Parathyroid adenoma (tissue), 2 donors: Measurements from ENCODE around the gene ITSN1.

Experiments
- H2AFZ ChIP-seq: fragments of 300-600 bp; sonication (generic); one replicate; pipeline ENCODE4 v1.7.0; 2017; ENCODE audit warnings: antibody characterized with exemption, mild to moderate bottlenecking
- H3K27ac ChIP-seq: fragments of 300-600 bp; sonication (generic); one replicate; pipeline ENCODE4 v1.7.0; 2017
- H3K27me3 ChIP-seq: fragments of 300-600 bp; sonication (generic); one replicate; pipeline ENCODE4 v1.7.0; 2017; ENCODE audit warnings: low read length; ENCODE audit not compliant: control insufficient read depth, insufficient read depth
- H3K36me3 ChIP-seq: fragments of 300-600 bp; sonication (generic); one replicate; pipeline ENCODE4 v1.7.0; 2017; ENCODE audit warnings: low read length; ENCODE audit not compliant: control insufficient read depth, insufficient read depth
- H3K4me1 ChIP-seq: fragments of 300-600 bp; sonication (generic); one replicate; pipeline ENCODE4 v1.7.0; 2017; ENCODE audit warnings: control low read depth
- H3K4me2 ChIP-seq: fragments of 300-600 bp; sonication (generic); one replicate; pipeline ENCODE4 v1.7.0; 2017; ENCODE audit warnings: low read length
- H3K4me3 ChIP-seq: fragments of 300-600 bp; sonication (generic); one replicate; pipeline ENCODE4 v1.7.0; 2017; ENCODE audit warnings: low read depth, low read length
- H3K79me2 ChIP-seq: fragments of 300-600 bp; sonication (generic); one replicate; pipeline ENCODE4 v1.7.0; 2017; ENCODE audit warnings: control low read depth
- H3K9ac ChIP-seq: fragments of 300-600 bp; sonication (generic); one replicate; pipeline ENCODE4 v1.7.0; 2017; ENCODE audit warnings: mild to moderate bottlenecking
- H3K9me3 ChIP-seq: fragments of 300-600 bp; sonication (generic); one replicate; pipeline ENCODE4 v1.7.0; 2017; ENCODE audit warnings: low read length; ENCODE audit not compliant: control insufficient read depth
- TF ChIP-seq, protein P1 (sequence below): fragments of 300-600 bp; sonication (generic); IDR thresholded peaks from one replicate; pipeline ENCODE4 v1.7.0; 2017; ENCODE audit warnings: antibody characterized with exemption, mild to moderate bottlenecking
- donor health status: primary hyperparathyroidism.

Gene ITSN1

GRCh38 chr21:33729641-33730040 is 87.3 kb downstream of the ITSN1 start:
- TF ChIP-seq, protein P1, sequence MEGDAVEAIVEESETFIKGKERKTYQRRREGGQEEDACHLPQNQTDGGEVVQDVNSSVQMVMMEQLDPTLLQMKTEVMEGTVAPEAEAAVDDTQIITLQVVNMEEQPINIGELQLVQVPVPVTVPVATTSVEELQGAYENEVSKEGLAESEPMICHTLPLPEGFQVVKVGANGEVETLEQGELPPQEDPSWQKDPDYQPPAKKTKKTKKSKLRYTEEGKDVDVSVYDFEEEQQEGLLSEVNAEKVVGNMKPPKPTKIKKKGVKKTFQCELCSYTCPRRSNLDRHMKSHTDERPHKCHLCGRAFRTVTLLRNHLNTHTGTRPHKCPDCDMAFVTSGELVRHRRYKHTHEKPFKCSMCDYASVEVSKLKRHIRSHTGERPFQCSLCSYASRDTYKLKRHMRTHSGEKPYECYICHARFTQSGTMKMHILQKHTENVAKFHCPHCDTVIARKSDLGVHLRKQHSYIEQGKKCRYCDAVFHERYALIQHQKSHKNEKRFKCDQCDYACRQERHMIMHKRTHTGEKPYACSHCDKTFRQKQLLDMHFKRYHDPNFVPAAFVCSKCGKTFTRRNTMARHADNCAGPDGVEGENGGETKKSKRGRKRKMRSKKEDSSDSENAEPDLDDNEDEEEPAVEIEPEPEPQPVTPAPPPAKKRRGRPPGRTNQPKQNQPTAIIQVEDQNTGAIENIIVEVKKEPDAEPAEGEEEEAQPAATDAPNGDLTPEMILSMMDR = no peak
- Histone ChIP-seq H3K9me3 (no peaks in the 10 kb centered on the region), H3K4me3 (no peak overlapping the region), H3K79me2 (no peaks in the 10 kb centered on the region), H3K4me1 (no peaks in the 10 kb centered on the region), H3K27ac (no peak overlapping the region), H3K36me3 (no peaks in the 10 kb centered on the region), H3K27me3 (no peaks in the 10 kb centered on the region), H3K9ac (no peak overlapping the region), H2AFZ (no peak overlapping the region), H3K4me2 (no peak overlapping the region)

DNA sequence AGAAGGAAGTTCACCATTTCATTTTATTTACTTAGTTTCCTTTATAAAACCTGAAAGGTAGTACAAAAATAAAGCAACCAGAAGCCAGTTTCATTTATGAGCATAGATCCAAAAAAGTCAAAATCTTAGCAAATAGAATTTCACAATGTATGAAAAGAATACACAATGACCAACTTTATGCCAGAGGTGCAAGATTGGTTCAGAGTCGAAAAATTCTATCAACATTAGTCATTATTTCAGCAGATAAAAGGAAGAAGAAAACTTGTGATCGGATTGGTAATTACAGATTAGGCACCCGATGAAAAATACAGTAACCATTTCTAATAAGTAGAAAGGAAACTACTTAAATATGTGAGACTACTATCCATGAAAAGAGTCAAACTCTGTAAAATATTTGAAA is 89.1 kb downstream of the ITSN1 start:
- TF ChIP-seq, protein P1 = no peak
- Histone ChIP-seq H3K27me3 (no peaks in the 10 kb centered on the region), H3K9me3 (no peaks in the 10 kb centered on the region), H3K4me2 (no peak overlapping the region), H3K36me3 (no peaks in the 10 kb centered on the region), H3K9ac (no peak overlapping the region), H3K27ac (no peak overlapping the region), H3K79me2 (no peaks in the 10 kb centered on the region), H3K4me3 (no peak overlapping the region), H3K4me1 (no peaks in the 10 kb centered on the region), H2AFZ (no peak overlapping the region)

DNA sequence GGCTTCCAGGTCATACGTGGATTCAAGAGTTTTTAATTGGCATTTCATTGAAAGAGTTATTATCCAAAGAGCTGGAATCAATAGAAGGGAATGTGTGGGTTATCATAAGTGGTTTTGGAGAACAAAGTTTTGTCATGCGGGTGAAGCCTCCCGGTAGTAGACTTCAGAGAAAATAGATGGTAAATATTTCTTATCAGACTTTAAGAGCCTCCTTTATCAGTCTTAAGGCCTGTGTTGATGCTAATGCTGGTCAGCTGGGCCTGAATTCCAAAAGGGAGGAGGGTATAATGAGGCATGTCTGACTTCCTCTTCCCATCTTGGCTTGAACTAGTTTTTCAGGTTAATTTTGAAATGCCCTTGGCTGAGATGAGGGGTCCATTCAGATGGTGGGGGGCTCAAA is 89.7 kb downstream of the ITSN1 start:
- H3K9ac ChIP-seq = no peak overlapping the region
- H3K27ac ChIP-seq = no peak overlapping the region

GRCh38 chr21:33733601-33734000 is 91.3 kb downstream of the ITSN1 start:
- no peak overlapping the region for H3K9ac ChIP-seq
- TF ChIP-seq, protein P1 = no peak
- H3K4me1 ChIP-seq = no peaks in the 10 kb centered on the region
- no peak overlapping the region for H3K4me3 ChIP-seq
- H2AFZ ChIP-seq = no peak overlapping the region
- H3K9me3 ChIP-seq = no peaks in the 10 kb centered on the region
- no peak overlapping the region for H3K27ac ChIP-seq
- H3K79me2 ChIP-seq = no peaks in the 10 kb centered on the region
- H3K36me3 ChIP-seq = no peaks in the 10 kb centered on the region
- no peak overlapping the region for H3K4me2 ChIP-seq
- H3K27me3 ChIP-seq = no peaks in the 10 kb centered on the region

More for the DNA sequence above, 89.7 kb downstream of the ITSN1 start:
- no peak overlapping the region for H3K4me2 ChIP-seq
- H3K4me1 ChIP-seq = no peaks in the 10 kb centered on the region
- no peaks in the 10 kb centered on the region for H3K36me3 ChIP-seq
- TF ChIP-seq, protein P1 = no peak
- no peaks in the 10 kb centered on the region for H3K9me3 ChIP-seq
- no peaks in the 10 kb centered on the region for H3K79me2 ChIP-seq
- no peaks in the 10 kb centered on the region for H3K27me3 ChIP-seq
- no peak overlapping the region for H2AFZ ChIP-seq
- H3K4me3 ChIP-seq = no peak overlapping the region

GRCh38 chr21:33734291-33734690 is 92.0 kb downstream of the ITSN1 start:
- H3K27me3 ChIP-seq = no peaks in the 10 kb centered on the region
- no peak overlapping the region for H3K9ac ChIP-seq
- no peak overlapping the region for H2AFZ ChIP-seq
- TF ChIP-seq, protein P1 = no peak
- no peak overlapping the region for H3K27ac ChIP-seq
- no peaks in the 10 kb centered on the region for H3K9me3 ChIP-seq
- H3K36me3 ChIP-seq = no peaks in the 10 kb centered on the region
- H3K4me3 ChIP-seq = no peak overlapping the region
- no peak overlapping the region for H3K4me2 ChIP-seq
- H3K79me2 ChIP-seq = no peaks in the 10 kb centered on the region
- H3K4me1 ChIP-seq = no peaks in the 10 kb centered on the region
